Activated CD4-positive, CD25-positive, alpha-beta regulatory T cell treated with anti-CD3 and anti-CD28 coated beads, Interleukin-2, amount 50 U/mL, for 24 hours (primary cell): ENCODE results near the gene COL25A1.

ENCODE experiments used
- ATAC-seq, 2 donors: fragments of 150-1000 bp; cut with Tn5 transposase; one replicate each; pipeline ENCODE4 v1.10.0; 2021; ENCODE audit warnings: mild to moderate bottlenecking in 1 of 2, moderate library complexity in 1 of 2

The COL25A1 gene

GRCh38 chr4:109290918-109291317 lies 11.5 kb downstream of the COL25A1 start:
- ATAC-seq, result no peak

GRCh38 chr4:109278594-109279031 lies 23.8 kb downstream of the COL25A1 start:
- ATAC-seq, result peak; percentile 48 to 50

GRCh38 chr4:109276482-109277095 lies 25.9 kb downstream of the COL25A1 start:
- ATAC-seq, result peak; percentile 73 to 76

- no peak for ATAC-seq
These were observed 27.3 kb downstream of the COL25A1 start for GRCh38 chr4:109275066-109275745.

GRCh38 chr4:109266891-109267290 lies 35.6 kb downstream of the COL25A1 start:
- no peak for ATAC-seq

- ATAC-seq, result no peak
These were observed 36.2 kb downstream of the COL25A1 start for GRCh38 chr4:109266236-109266635.

GRCh38 chr4:109263721-109264120 lies 38.7 kb downstream of the COL25A1 start:
- no peak for ATAC-seq

- no peak for ATAC-seq
These were observed 45.6 kb downstream of the COL25A1 start for GRCh38 chr4:109256818-109257217.

- ATAC-seq, result no peak
These were observed 47.6 kb downstream of the COL25A1 start for GRCh38 chr4:109254845-109255244.

- no peak for ATAC-seq
These were observed 51.1 kb downstream of the COL25A1 start for GRCh38 chr4:109251396-109251795.

GRCh38 chr4:109248322-109248900 lies 54.0 kb downstream of the COL25A1 start:
- no peak for ATAC-seq

GRCh38 chr4:109243871-109244270 lies 58.6 kb downstream of the COL25A1 start:
- no peak for ATAC-seq

GRCh38 chr4:109238746-109239145 lies 63.7 kb downstream of the COL25A1 start:
- ATAC-seq, result no peak

GRCh38 chr4:109235683-109236082 lies 66.8 kb downstream of the COL25A1 start:
- no peak for ATAC-seq

- no peak for ATAC-seq
These were observed 67.9 kb downstream of the COL25A1 start for GRCh38 chr4:109234596-109234995.

GRCh38 chr4:109233570-109233969 lies 68.9 kb downstream of the COL25A1 start:
- no peak for ATAC-seq

- ATAC-seq, result no peak
These were observed 69.8 kb downstream of the COL25A1 start for GRCh38 chr4:109232681-109233080.

GRCh38 chr4:109231331-109231730 lies 71.1 kb downstream of the COL25A1 start:
- no peak for ATAC-seq

GRCh38 chr4:109229028-109229427 lies 73.4 kb downstream of the COL25A1 start:
- ATAC-seq, result no peak

- no peak for ATAC-seq
These were observed 84.2 kb downstream of the COL25A1 start for GRCh38 chr4:109218288-109218687.

- no peak for ATAC-seq
These were observed 86.3 kb downstream of the COL25A1 start for GRCh38 chr4:109216085-109216696.

- ATAC-seq, result no peak
These were observed 87.0 kb downstream of the COL25A1 start for GRCh38 chr4:109215506-109215905.

GRCh38 chr4:109214622-109215301 lies 87.7 kb downstream of the COL25A1 start:
- ATAC-seq, result no peak
